Muscle layer of colon (tissue), 2 donors: ENCODE results near the gene PGAP6.
A peak's percentile ranks its signal among the peaks of the same experiment; 100 is the strongest.

ENCODE experiments used
- H3K27ac ChIP-seq: one replicate; pipeline ENCODE4 v1.7.0; 2013; ENCODE audit warnings: low read depth, mild to moderate bottlenecking, low read length, moderate library complexity
- H3K27me3 ChIP-seq, 2 donors: one replicate each; pipeline ENCODE4 v1.7.0; 2013; ENCODE audit warnings: low read length in 2 of 2, mild to moderate bottlenecking in 2 of 2; ENCODE audit not compliant: insufficient read depth in 2 of 2, control insufficient read depth in 1 of 2
- H3K36me3 ChIP-seq: one replicate; pipeline ENCODE4 v1.7.0; 2013; ENCODE audit warnings: mild to moderate bottlenecking, low read length; ENCODE audit not compliant: insufficient read depth
- H3K4me1 ChIP-seq: one replicate; pipeline ENCODE4 v1.7.0; 2013; ENCODE audit warnings: mild to moderate bottlenecking, low read length; ENCODE audit not compliant: insufficient read depth
- H3K4me3 ChIP-seq, 2 donors: one replicate each; pipeline ENCODE4 v1.7.0; 2013; ENCODE audit warnings: low read length in 2 of 2, low read depth in 1 of 2, mild to moderate bottlenecking in 1 of 2, moderate library complexity in 1 of 2
- H3K9ac ChIP-seq: one replicate; pipeline ENCODE4 v1.7.0; 2013; ENCODE audit warnings: low read length
- H3K9me3 ChIP-seq: one replicate; pipeline ENCODE4 v1.7.0; 2013; ENCODE audit warnings: mild to moderate bottlenecking, low read length
- donor health status: abdominal sarcoma.
- donor health status: Adenocarcinoma of cecum.

Gene PGAP6

DNA sequence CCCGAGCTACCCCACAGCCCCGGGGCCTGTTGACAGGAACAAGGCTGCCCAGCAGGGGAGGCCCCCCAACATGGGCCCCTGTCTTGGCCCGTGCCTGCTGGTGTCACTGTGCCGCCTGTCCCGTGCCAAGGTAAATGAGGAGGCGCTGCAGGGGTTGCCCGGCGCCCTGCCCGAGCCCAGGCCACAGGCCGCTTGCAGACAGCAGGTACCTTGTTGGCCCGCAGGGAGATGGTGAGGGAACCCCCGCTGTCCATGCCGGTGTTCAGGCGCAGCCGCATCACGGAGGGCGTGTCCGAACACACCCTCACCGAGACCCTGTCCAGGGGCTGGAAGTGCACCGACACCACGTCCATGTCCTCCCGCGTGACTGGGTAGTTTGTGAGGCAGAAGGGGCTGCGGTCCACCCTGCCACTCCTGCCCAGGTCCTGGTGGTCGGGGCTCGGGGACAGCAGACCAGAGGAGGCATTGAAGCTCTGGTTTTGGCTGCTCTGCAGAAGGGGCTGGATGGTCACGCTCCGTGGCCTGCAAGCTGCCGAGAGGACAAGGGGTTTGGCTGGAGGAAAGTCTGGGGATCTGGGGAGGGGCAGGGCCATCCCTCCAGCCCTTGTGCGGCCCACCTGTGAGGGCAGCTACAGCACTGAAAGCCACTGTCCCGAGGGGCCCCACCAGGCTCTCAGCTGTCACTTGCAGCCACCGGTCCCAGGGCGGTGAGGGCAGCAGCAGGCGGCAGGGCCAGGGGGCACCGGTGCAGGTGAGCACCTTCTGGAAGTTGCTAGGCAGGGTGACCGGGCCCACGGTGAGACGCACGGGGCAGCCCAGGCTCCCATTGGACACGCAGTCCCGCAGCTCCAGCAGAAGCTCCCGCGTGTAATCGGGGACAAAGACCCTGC, 5.6 kb downstream of the PGAP6 start:
- H3K27me3 ChIP-seq, result no peaks in the 10 kb centered on the region
- H3K4me1 ChIP-seq, result peaks cover 14% of the 10 kb centered on the region
- no peak overlapping the region for H3K27ac ChIP-seq
- no peak overlapping the region for H3K4me3 ChIP-seq
- no peaks in the 10 kb centered on the region for H3K9me3 ChIP-seq
- H3K36me3 ChIP-seq, result peaks cover 27% of the 10 kb centered on the region
- no peak overlapping the region for H3K9ac ChIP-seq

DNA sequence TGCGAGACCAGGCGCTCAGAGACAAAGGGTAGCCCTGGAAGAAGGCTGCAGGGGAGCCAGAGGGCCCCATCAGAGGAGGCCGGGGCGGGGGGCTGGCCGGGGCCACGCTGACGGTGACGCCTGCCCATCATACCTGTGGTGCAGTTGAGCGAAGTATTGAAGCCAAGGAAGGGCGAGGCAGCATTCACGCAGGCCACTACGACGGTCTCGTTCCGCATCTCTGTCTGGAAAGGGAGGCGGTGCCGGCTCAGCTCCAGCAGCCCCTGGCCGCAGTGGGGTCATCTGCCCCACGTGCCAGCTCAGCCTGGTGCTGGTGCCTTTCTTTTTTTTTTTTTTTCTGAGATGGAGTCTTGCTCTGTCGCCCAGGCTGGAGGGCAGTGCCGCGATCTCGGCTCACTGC, 6.6 kb downstream of the PGAP6 start:
- peaks cover 14% of the 10 kb centered on the region for H3K4me1 ChIP-seq
- H3K9me3 ChIP-seq, result no peaks in the 10 kb centered on the region
- no peak overlapping the region for H3K9ac ChIP-seq
- H3K36me3 ChIP-seq, result peaks cover 27% of the 10 kb centered on the region
- H3K27me3 ChIP-seq, result no peaks in the 10 kb centered on the region
- no peak overlapping the region for H3K27ac ChIP-seq
- H3K4me3 ChIP-seq, result no peak overlapping the region

DNA sequence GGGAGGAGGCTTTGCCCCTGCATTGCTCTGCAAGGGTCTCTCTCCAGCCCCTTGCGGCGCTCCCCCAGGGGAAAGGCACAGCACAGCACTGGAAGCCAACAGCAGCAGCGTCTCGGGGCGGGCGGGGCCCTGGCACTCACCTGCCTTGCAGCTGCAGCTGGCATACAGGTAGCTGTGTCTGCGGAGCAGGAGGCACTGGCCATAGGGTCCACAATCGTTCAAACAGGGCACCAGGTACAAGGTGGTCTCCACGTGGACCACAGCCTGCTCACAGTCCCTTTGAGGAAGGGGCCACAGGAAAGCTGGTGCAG, 7.2 kb downstream of the PGAP6 start:
- Histone ChIP-seq H3K4me3 (no peak overlapping the region), H3K9me3 (no peaks in the 10 kb centered on the region), H3K27ac (no peak overlapping the region), H3K4me1 (peaks cover 12% of the 10 kb centered on the region), H3K9ac (no peak overlapping the region), H3K27me3 (no peaks in the 10 kb centered on the region), H3K36me3 (peaks cover 27% of the 10 kb centered on the region)

DNA sequence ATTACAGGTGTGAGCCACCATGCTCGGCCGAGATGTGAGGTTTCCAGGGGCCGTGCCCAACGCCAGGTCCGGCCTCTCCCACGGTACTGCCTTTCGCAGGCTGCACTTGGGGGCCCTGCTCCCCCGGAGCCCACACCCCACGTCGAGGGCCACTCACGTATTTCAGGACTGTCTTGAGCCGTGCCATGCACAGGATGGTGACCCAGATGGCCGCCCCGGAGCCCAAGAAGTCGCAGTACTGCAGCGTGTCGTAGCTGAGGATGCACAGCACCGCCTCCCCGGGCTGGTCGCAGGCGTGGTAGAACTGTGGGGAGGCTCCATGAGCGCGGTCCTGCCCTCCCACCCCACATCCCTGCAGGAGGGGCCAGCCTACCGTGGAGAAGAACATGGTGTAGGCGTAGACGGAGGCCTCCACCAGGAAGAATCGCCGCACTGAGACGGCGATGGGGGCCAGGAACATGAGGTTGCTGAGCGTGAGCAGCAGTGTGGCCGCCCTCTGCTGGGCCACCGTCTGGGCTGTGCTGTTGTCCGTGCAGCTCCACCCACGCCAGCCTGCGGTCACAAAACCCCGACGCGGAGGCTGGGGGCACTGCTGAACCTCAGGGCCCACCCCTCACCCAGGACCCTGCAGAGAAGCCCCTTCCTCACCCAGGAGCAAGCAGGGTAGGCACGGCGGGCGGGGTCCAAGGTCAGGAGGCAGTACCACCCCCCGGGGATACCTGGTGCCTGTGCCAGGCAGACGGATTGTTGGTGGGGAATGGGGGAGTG, 7.7 kb downstream of the PGAP6 start:
- H3K9ac ChIP-seq, result no peak overlapping the region
- H3K4me1 ChIP-seq, result peaks cover 15% of the 10 kb centered on the region
- H3K4me3 ChIP-seq, result no peak overlapping the region
- H3K27me3 ChIP-seq, result no peaks in the 10 kb centered on the region
- no peaks in the 10 kb centered on the region for H3K9me3 ChIP-seq
- peaks cover 29% of the 10 kb centered on the region for H3K36me3 ChIP-seq
- no peak overlapping the region for H3K27ac ChIP-seq

DNA sequence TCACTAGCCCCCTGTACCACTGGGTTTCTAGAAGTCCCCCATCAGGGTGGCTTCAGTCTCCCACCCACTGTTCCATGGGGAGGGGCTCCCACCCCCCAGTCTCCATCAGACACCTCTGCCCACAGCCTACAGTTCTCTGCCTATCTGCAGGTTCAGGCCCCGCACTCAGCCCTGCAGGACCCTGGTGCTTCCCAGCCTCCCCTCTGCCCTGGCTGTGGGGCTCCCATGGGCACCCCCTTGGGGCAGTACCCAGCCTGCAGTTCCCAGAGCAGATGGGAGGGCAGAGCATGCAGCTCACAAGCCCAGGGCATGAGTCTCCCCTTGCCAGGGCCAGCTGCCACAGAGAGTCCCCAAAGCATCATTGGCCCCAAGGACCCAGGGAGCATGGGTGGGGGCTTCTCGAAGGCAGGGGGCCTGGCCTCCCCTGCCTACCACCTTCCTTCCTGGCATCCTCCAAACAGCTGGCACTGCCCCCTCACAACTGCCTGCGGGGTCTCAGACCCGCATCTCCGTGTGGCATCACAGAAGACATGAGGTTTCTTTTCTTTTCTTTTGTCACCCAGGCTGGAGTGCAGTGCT, 8.7 kb downstream of the PGAP6 start:
- H3K27me3 ChIP-seq, result no peaks in the 10 kb centered on the region
- peaks cover 15% of the 10 kb centered on the region for H3K4me1 ChIP-seq
- H3K36me3 ChIP-seq, result peaks cover 35% of the 10 kb centered on the region
- no peak overlapping the region for H3K27ac ChIP-seq
- H3K9me3 ChIP-seq, result no peaks in the 10 kb centered on the region
- no peak overlapping the region for H3K9ac ChIP-seq
- no peak overlapping the region for H3K4me3 ChIP-seq

DNA sequence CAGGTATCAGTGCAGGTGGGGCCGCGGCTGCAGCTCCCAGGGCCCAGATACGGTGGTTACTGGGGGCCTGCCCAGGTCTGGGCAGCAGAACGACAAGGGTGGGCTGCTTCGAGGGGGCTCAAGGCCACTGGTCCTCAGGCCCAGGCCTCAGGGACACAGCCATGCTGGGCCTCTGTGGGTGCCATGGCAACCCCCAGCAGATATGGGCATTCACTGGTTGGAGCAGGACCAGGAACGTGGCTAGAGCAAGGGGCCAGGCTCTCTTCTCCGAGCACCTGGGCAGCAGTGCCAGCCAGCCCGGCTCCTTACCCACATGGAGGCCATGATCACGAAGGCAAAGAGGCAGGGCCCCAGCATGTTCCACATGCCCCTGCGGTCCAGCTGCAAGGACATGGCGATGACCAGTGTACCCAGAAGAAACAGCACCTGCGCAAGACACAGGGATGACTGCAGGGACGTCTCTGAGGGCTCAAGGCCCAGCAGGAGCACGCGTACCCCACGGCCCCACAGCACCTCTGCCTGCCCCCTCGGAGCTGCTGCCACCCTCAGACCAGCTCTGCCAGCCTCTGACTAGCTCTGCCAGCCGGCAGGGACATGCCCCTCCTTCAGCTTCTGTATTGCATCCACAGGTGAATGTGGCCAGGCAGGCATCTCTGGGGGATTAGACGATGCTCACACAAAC, 9.3 kb downstream of the PGAP6 start:
- Histone ChIP-seq H3K4me3 (no peak overlapping the region), H3K4me1 (peaks cover 15% of the 10 kb centered on the region), H3K9me3 (no peaks in the 10 kb centered on the region), H3K9ac (no peak overlapping the region), H3K27ac (no peak overlapping the region), H3K27me3 (no peaks in the 10 kb centered on the region), H3K36me3 (peaks cover 42% of the 10 kb centered on the region)

DNA sequence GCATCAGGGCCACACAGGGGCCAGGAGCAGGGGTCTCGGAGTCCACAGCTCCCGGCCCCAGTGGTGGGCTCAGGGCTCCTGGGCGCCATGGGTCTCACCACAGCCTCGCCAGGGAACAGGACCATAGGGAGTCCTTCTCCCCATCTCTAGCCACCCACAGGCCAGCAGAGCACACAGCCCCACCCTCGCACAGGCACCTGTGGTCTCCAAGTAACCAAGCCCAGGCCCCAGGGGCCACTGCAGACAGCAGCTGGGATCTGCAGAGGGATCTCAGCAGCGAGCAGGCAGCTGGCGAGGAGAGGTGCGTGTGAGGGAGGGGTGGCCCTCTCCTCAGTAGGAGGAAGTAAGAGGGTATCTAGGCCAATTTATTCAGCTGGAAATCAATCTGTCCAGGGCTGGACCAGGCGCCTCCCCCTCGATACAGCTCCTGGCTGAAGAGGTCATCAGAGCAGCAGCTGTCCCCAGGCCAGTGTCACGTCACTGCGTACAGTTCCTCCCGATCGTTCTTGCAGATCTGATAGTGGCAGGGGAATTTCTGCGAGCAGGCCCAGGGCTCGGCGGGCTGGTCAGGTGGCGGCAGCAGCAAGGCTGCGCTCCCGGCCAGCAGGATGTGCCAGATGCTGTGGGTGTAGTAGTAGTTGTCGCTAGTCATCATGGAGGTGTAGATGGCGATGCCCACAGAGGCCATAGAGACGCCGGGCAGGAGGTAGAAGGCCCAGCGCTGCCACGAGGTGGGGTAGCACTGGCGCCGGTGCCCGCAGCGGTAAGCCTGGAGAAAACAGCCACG, 10.1 kb downstream of the PGAP6 start:
- peaks cover 46% of the 10 kb centered on the region for H3K36me3 ChIP-seq
- no peak overlapping the region for H3K27ac ChIP-seq
- no peaks in the 10 kb centered on the region for H3K27me3 ChIP-seq
- H3K9ac ChIP-seq, result no peak overlapping the region
- no peak overlapping the region for H3K4me3 ChIP-seq
- H3K9me3 ChIP-seq, result no peaks in the 10 kb centered on the region
- H3K4me1 ChIP-seq, result peaks cover 15% of the 10 kb centered on the region

DNA sequence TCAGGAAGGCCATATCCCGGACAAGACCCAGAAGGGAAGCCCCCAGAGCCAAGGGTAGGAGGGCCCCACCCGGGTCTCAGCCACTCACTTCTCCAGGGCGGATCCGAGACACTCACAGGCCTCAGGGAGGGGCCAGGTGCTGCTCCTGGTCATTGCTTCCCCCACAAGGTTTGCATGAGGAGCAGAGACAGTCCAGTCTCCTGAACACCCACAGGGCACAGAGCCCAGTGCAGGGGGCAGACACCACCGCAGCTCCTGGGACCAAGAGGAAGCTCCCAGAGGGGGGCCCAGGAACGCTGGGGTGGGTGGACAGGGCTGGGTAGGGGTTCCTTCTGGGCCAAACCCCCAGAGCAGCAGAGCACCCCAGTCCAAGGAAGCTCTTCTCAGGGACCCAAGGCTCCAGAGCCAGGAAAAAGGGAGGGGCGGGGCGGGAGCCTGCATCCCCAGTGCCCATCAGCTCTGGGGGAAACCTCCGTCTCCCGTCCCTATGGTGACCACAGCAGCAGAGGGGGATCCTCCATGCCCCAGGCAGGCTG, 10.7 kb downstream of the PGAP6 start:
- Histone ChIP-seq H3K4me3 (peak overlapping the region in 1 of 2 donors; percentile 35), H3K36me3 (peaks cover 44% of the 10 kb centered on the region), H3K9ac (no peak overlapping the region), H3K9me3 (no peaks in the 10 kb centered on the region), H3K27me3 (no peaks in the 10 kb centered on the region), H3K4me1 (peaks cover 15% of the 10 kb centered on the region), H3K27ac (peak overlapping the region; percentile 50)

DNA sequence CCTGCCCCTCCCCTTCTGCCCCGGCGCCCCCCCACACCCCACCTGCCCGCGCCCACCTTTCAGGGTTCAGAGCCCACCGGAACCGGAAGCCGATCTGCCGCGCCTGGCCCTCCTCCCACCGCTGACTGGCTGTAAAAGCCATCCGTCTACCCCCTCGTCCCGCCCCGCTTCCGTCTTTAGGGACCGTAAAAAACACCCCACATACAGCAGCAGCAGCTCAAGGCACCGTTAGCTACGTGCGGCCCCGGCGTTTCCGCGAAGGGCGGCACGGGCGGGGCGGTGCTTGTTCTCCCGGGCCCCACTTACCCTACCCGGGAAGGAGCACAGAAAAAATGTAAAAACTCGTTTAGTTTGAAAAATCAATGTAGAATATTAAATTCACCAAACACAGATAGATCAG, 11.3 kb downstream of the PGAP6 start, which contains the start of gene MRPL28:
Gene MRPL28 (minus strand): TSS at position 96 of the 400 bp plus-strand sequence. CDS start 320 bp downstream, outside the sequence.
- Histone ChIP-seq H3K4me1 (peaks cover 15% of the 10 kb centered on the region), H3K9ac (no peak within 1 kb of the TSS), H3K27ac (peak within 1 kb of the TSS; percentile 50), H3K36me3 (peaks cover 42% of the 10 kb centered on the region), H3K27me3 (no peaks in the 10 kb centered on the region), H3K4me3 (peak within 1 kb of the TSS in 1 of 2 donors; percentile 52), H3K9me3 (no peaks in the 10 kb centered on the region)

DNA sequence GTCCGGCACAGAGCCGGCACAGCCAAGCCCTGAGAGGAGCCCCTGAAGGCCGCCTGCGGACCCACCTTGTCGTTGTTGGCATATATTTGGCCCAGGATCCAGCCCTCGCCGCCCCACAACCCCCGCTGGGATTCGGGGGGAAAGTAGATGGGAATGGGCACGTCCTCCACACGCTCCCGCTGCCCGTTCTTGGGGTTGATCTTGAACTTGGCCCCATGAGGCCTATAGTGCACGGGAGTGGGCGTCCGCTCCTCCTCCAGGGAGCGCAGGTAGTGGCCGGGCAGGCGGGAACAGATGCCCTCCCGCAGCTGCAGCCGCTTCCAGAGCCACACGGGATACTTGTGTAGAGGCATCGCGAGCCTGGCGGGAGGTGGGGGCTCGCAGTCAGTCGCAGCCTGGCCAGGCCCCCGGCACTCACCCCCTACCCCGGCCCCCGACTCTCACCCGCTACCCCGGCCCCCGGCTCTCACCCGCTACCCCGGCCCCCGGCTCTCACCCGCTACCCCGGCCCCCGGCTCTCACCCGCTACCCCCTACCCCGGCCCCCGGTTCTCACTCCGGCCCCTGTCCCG, 11.8 kb downstream of the PGAP6 start:
- Histone ChIP-seq H3K4me3 (peak overlapping the region in 1 of 2 donors; percentile 52), H3K4me1 (peaks cover 15% of the 10 kb centered on the region), H3K9ac (no peak overlapping the region), H3K9me3 (no peaks in the 10 kb centered on the region), H3K36me3 (peaks cover 41% of the 10 kb centered on the region), H3K27ac (no peak overlapping the region), H3K27me3 (no peaks in the 10 kb centered on the region)
